GM18867 (cell line): Measurements from ENCODE around the gene LIPI.
A peak's percentile ranks its signal among the peaks of the same experiment; 100 is the strongest.
"Not testable (repeated sequence)": the region's sequence is repeated elsewhere in the genome, so short reads cannot be mapped to it uniquely, and the experiment has no call there.

ENCODE experiments used
- ATAC-seq: cut with Tn5 transposase; IDR thresholded peaks from one replicate; pipeline ENCODE4 v1.9.1; 2021; ENCODE audit warnings: mild to moderate bottlenecking, moderate library complexity; ENCODE audit not compliant: unreplicated experiment

LIPI gene

GRCh38 chr21:14210738-14211137 is at the start of gene LIPI:
Gene LIPI, minus strand, starts transcription at chr21:14210955. Its CDS starts 110 bp downstream, at chr21:14210845.
- ATAC-seq: no peak

GRCh38 chr21:14260174-14260764 is 49.5 kb upstream of the LIPI start:
- peak; percentile 18 for ATAC-seq

- ATAC-seq: peak; percentile 76
These were observed 49.0 kb upstream of the LIPI start for GRCh38 chr21:14259747-14260146.

- no peak for ATAC-seq
These were observed 40.6 kb upstream of the LIPI start for GRCh38 chr21:14251336-14251735.

GRCh38 chr21:14245711-14246110 is 35.0 kb upstream of the LIPI start:
- no peak for ATAC-seq

- ATAC-seq: no peak
These were observed 34.2 kb upstream of the LIPI start for GRCh38 chr21:14244911-14245310.

GRCh38 chr21:14243874-14244273 is 33.1 kb upstream of the LIPI start:
- no peak for ATAC-seq

GRCh38 chr21:14243461-14243860 is 32.7 kb upstream of the LIPI start:
- ATAC-seq: no peak

GRCh38 chr21:14241297-14241696 is 30.5 kb upstream of the LIPI start:
- ATAC-seq: no peak

GRCh38 chr21:14239281-14239680 is 28.5 kb upstream of the LIPI start:
- no peak for ATAC-seq

GRCh38 chr21:14236180-14236579 is 25.4 kb upstream of the LIPI start:
- no peak for ATAC-seq

GRCh38 chr21:14235101-14235500 is 24.3 kb upstream of the LIPI start:
- no peak for ATAC-seq

- ATAC-seq: no peak
These were observed 18.6 kb upstream of the LIPI start for GRCh38 chr21:14229399-14229798.

GRCh38 chr21:14223365-14223764 is 12.6 kb upstream of the LIPI start:
- ATAC-seq: no peak

GRCh38 chr21:14215971-14216641 is 5.4 kb upstream of the LIPI start, which contains the start of gene RBM11:
Gene RBM11, plus strand, starts transcription at chr21:14216157. Its CDS starts 30 bp downstream, at chr21:14216187.
- peak; percentile 99 for ATAC-seq

GRCh38 chr21:14213164-14213563 is 2.4 kb upstream of the LIPI start:
- no peak for ATAC-seq

- ATAC-seq: no peak
These were observed 4.5 kb downstream of the LIPI start for GRCh38 chr21:14206222-14206621.

- ATAC-seq: not testable (repeated sequence)
These were observed 44.1 kb downstream of the LIPI start for GRCh38 chr21:14166463-14167223.

- ATAC-seq: no peak
These were observed 66.8 kb downstream of the LIPI start for GRCh38 chr21:14143999-14144398.

GRCh38 chr21:14124266-14124665 is 86.5 kb downstream of the LIPI start:
- ATAC-seq: no peak

- ATAC-seq: no peak
These were observed 89.0 kb downstream of the LIPI start for GRCh38 chr21:14121719-14122118.
